ENCODE measurements around the gene RFNG.
A peak's percentile ranks its signal among the peaks of the same experiment; 100 is the strongest.

DNA sequence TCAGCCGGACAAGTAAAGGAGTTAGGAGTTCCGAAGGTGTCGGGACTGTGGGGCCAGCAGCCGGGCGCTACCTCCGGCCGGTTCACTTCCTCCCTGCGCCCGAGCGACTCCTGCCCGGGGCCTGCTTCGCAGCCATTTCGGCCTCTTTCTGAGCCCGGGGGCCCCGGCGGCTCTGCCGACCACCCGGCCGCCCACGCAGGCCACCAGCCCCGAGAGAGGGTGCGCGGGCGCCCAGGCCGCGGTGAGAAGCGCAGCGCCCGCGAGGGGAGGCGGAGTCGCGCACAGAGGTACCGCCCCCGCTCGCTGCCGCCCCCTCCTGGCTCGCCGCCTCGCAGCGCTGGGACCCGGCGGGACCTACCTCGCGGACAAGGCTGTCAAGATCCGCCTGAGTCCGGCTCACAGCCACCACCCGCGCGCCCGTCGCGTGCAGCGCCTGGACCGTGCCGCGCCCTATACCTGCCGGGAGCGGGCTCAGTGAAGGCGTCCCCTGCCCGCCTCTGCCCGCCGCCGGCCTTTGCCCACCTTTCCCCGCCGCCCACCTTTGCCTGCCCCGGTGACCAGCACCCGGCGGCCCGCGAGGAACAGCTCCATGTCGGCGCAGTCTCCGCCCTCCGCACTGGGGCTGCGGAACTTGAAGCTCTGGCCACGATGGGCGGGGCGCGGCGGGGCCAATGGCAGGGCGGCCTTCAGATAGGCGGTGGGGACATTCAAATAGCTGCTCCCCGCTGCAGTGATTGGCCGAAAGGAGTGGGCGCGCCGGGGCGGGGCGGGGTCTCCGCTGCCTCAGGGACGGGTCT lies 14.3 kb downstream of the RFNG start, which contains the start of gene DCXR:
- TF ChIP-seq, protein P1, sequence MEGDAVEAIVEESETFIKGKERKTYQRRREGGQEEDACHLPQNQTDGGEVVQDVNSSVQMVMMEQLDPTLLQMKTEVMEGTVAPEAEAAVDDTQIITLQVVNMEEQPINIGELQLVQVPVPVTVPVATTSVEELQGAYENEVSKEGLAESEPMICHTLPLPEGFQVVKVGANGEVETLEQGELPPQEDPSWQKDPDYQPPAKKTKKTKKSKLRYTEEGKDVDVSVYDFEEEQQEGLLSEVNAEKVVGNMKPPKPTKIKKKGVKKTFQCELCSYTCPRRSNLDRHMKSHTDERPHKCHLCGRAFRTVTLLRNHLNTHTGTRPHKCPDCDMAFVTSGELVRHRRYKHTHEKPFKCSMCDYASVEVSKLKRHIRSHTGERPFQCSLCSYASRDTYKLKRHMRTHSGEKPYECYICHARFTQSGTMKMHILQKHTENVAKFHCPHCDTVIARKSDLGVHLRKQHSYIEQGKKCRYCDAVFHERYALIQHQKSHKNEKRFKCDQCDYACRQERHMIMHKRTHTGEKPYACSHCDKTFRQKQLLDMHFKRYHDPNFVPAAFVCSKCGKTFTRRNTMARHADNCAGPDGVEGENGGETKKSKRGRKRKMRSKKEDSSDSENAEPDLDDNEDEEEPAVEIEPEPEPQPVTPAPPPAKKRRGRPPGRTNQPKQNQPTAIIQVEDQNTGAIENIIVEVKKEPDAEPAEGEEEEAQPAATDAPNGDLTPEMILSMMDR (IDR thresholded peaks at IDR 0.05): peak; percentile 66 to 92 (median 79)
- peak; percentile 99 for TF ChIP-seq POLR2A (IDR thresholded peaks at IDR 0.05)

Measured in right lobe of liver (tissue), 4 donors.